ENCODE results near the gene TBC1D1.

TBC1D1 gene

GRCh38 chr4:38181286-38181685 lies 290.4 kb downstream of the TBC1D1 start:
- Histone ChIP-seq H3K4me3 (ENCODE audit: low read depth in 1 of 2, low read length in 1 of 2) (no peak overlapping the region), H3K27ac (no peak overlapping the region), H3K27me3 (no peaks in the 10 kb centered on the region), H3K9me3 (no peaks in the 10 kb centered on the region), H3K4me1 (ENCODE audit: control insufficient read depth in 1 of 2, insufficient read depth in 1 of 2, low read depth in 1 of 2, low read length in 1 of 2) (peaks cover 10 to 11% of the 10 kb centered on the region in 2 experiments), H3K36me3 (no peaks in the 10 kb centered on the region)
- TF ChIP-seq CTCF (IDR thresholded peaks at IDR 0.05): no peak

GRCh38 chr4:38182334-38182998 lies 291.6 kb downstream of the TBC1D1 start:
- H3K4me3 ChIP-seq (ENCODE audit: low read depth in 1 of 2, low read length in 1 of 2): no peak overlapping the region
- H3K9me3 ChIP-seq: no peaks in the 10 kb centered on the region
- peaks cover 3 to 4% of the 10 kb centered on the region in 2 experiments for H3K4me1 ChIP-seq (ENCODE audit: control insufficient read depth in 1 of 2, insufficient read depth in 1 of 2, low read depth in 1 of 2, low read length in 1 of 2)
- no peaks in the 10 kb centered on the region for H3K36me3 ChIP-seq
- no peak for TF ChIP-seq CTCF (IDR thresholded peaks at IDR 0.05)
- H3K27me3 ChIP-seq: no peaks in the 10 kb centered on the region
- no peak overlapping the region for H3K27ac ChIP-seq

GRCh38 chr4:38184404-38184803 lies 293.5 kb downstream of the TBC1D1 start:
- no peak for TF ChIP-seq CTCF (IDR thresholded peaks at IDR 0.05)
- Histone ChIP-seq H3K4me1 (ENCODE audit: control insufficient read depth in 1 of 2, insufficient read depth in 1 of 2, low read depth in 1 of 2, low read length in 1 of 2) (no peaks in the 10 kb centered on the region), H3K27ac (no peak overlapping the region), H3K27me3 (no peaks in the 10 kb centered on the region), H3K9me3 (no peaks in the 10 kb centered on the region), H3K36me3 (no peaks in the 10 kb centered on the region), H3K4me3 (ENCODE audit: low read depth in 1 of 2, low read length in 1 of 2) (no peak overlapping the region)

GRCh38 chr4:38185406-38186144 lies 294.7 kb downstream of the TBC1D1 start:
- H3K4me1 ChIP-seq (ENCODE audit: control insufficient read depth in 1 of 2, insufficient read depth in 1 of 2, low read depth in 1 of 2, low read length in 1 of 2): no peaks in the 10 kb centered on the region
- H3K27ac ChIP-seq: no peak overlapping the region
- no peaks in the 10 kb centered on the region for H3K27me3 ChIP-seq
- TF ChIP-seq CTCF (IDR thresholded peaks at IDR 0.05): no peak
- no peak overlapping the region for H3K4me3 ChIP-seq (ENCODE audit: low read depth in 1 of 2, low read length in 1 of 2)
- no peaks in the 10 kb centered on the region for H3K36me3 ChIP-seq
- no peaks in the 10 kb centered on the region for H3K9me3 ChIP-seq

GRCh38 chr4:38188136-38188535 lies 297.3 kb downstream of the TBC1D1 start:
- no peaks in the 10 kb centered on the region for H3K4me1 ChIP-seq (ENCODE audit: control insufficient read depth in 1 of 2, insufficient read depth in 1 of 2, low read depth in 1 of 2, low read length in 1 of 2)
- no peak overlapping the region for H3K4me3 ChIP-seq (ENCODE audit: low read depth in 1 of 2, low read length in 1 of 2)
- no peaks in the 10 kb centered on the region for H3K9me3 ChIP-seq
- no peaks in the 10 kb centered on the region for H3K27me3 ChIP-seq
- H3K27ac ChIP-seq: no peak overlapping the region
- no peak for TF ChIP-seq CTCF (IDR thresholded peaks at IDR 0.05)
- H3K36me3 ChIP-seq: no peaks in the 10 kb centered on the region
